Thymus (tissue), 14 donors: ENCODE data around the gene TSTD2. TPM values are rescaled to one million over a fixed set of nuclear protein-coding genes. Genes with fewer than 3 reads are reported as not detected.

Source experiments
- DNase-seq, 9 donors: peaks; one replicate each; pipeline ENCODE4 v3.0.0-alpha.2; 2013; ENCODE audit warnings: low spot score in 9 of 9, low read depth in 6 of 9, missing footprints in 1 of 9
- H3K27ac ChIP-seq, 2 donors: one replicate each; pipeline ENCODE4 v1.5.1; 2013; ENCODE audit warnings: control low read depth in 1 of 2, low read depth in 1 of 2, low read length in 1 of 2, mild to moderate bottlenecking in 1 of 2, moderate library complexity in 1 of 2
- H3K27me3 ChIP-seq, 2 donors: one replicate each; pipeline ENCODE4 v1.5.1; 2013; ENCODE audit warnings: low read length in 1 of 2; ENCODE audit not compliant: control insufficient read depth in 2 of 2, insufficient read depth in 1 of 2
- H3K36me3 ChIP-seq, 2 donors: one replicate each; pipeline ENCODE4 v1.5.1; 2013; ENCODE audit warnings: low read length in 1 of 2, mild to moderate bottlenecking in 1 of 2, moderate library complexity in 1 of 2; ENCODE audit not compliant: control insufficient read depth in 2 of 2, insufficient read depth in 2 of 2
- H3K4me1 ChIP-seq, 2 donors: one replicate each; pipeline ENCODE4 v1.5.1; 2013; ENCODE audit warnings: low read length in 2 of 2; ENCODE audit not compliant: control insufficient read depth in 2 of 2, insufficient read depth in 2 of 2
- H3K4me3 ChIP-seq, 2 donors: one replicate each; pipeline ENCODE4 v1.5.1; 2013; ENCODE audit warnings: low read length in 2 of 2, control low read depth in 1 of 2, mild to moderate bottlenecking in 1 of 2
- H3K9me3 ChIP-seq, 2 donors: one replicate each; pipeline ENCODE4 v1.5.1; 2013; ENCODE audit warnings: low read length in 1 of 2, mild to moderate bottlenecking in 1 of 2; ENCODE audit not compliant: control insufficient read depth in 2 of 2, insufficient read depth in 1 of 2
- WGBS: extraction: QIAGEN DNeasy Blood & Tissue Kit; methylation state at CpG from one replicate; pipeline ENCODE4 v1.1.7; 2013; 5-methylcytosine and 5-hydroxymethylcytosine counted together
- long read RNA-seq, 10 donors: transcript quantifications; one replicate each; lab custom pipeline, GENCODE V29; 2026
- polyA plus RNA-seq: library from polyadenylated mRNA; stranded (reverse); fragments of 200-250 nt; gene quantifications from one replicate; pipeline ENCODE4 v1.2.3, GENCODE V29; 2013
- total RNA-seq: library from RNA; stranded (reverse); fragments of 120-200 nt; gene quantifications from one replicate; pipeline ENCODE4 v1.2.4, GENCODE V29; 2013
- donor health status: healthy.

TSTD2 gene
- total RNA-seq: 16.0 TPM
- 19.6 TPM for polyA plus RNA-seq
- long read RNA-seq, donor 1, partial matches to known transcripts: 0 of 2 reads
- long read RNA-seq, donor 1, other reads (novel, unspliced or antisense): 0 of 2 reads
- long read RNA-seq, donor 2: 0 reads
- long read RNA-seq, donor 3, full-length matches to known transcripts: 21 of 21 reads
- long read RNA-seq, donor 3, partial matches to known transcripts: 0 of 21 reads
- long read RNA-seq, donor 3, other reads (novel, unspliced or antisense): 0 of 21 reads
- long read RNA-seq, donor 4, full-length matches to known transcripts: 10 of 10 reads
- long read RNA-seq, donor 4, partial matches to known transcripts: 0 of 10 reads
- long read RNA-seq, donor 4, other reads (novel, unspliced or antisense): 0 of 10 reads
- long read RNA-seq, donor 5, full-length matches to known transcripts: 32 of 32 reads
- long read RNA-seq, donor 5, partial matches to known transcripts: 0 of 32 reads
- long read RNA-seq, donor 5, other reads (novel, unspliced or antisense): 0 of 32 reads
- long read RNA-seq, donor 6, full-length matches to known transcripts: 10 of 10 reads
- long read RNA-seq, donor 6, partial matches to known transcripts: 0 of 10 reads
- long read RNA-seq, donor 6, other reads (novel, unspliced or antisense): 0 of 10 reads
- long read RNA-seq, donor 7, full-length matches to known transcripts: 17 of 17 reads
- long read RNA-seq, donor 7, partial matches to known transcripts: 0 of 17 reads
- long read RNA-seq, donor 7, other reads (novel, unspliced or antisense): 0 of 17 reads
- long read RNA-seq, donor 8, full-length matches to known transcripts: 7 of 7 reads
- long read RNA-seq, donor 8, partial matches to known transcripts: 0 of 7 reads
- long read RNA-seq, donor 8, other reads (novel, unspliced or antisense): 0 of 7 reads
- long read RNA-seq, donor 9, transcript TSTD2-205 (1 exons, 3,076 nt): major isoform, 14 of 14 reads
- long read RNA-seq, donor 9, partial matches to known transcripts: 0 of 14 reads
- long read RNA-seq, donor 9, other reads (novel, unspliced or antisense): 0 of 14 reads
- long read RNA-seq, donor 10, full-length matches to known transcripts: 10 of 10 reads
- long read RNA-seq, donor 10, partial matches to known transcripts: 0 of 10 reads
- long read RNA-seq, donor 10, other reads (novel, unspliced or antisense): 0 of 10 reads

- H3K27ac ChIP-seq: peak within 1 kb of the TSS; percentile 94 to 99
- DNase-seq: peak; percentile 93 to 99 (median 96)
- H3K27me3 ChIP-seq: no peaks in the 10 kb centered on the region
- no peaks in the 10 kb centered on the region for H3K9me3 ChIP-seq
- peak within 1 kb of the TSS; percentile 81 to 96 for H3K4me3 ChIP-seq
- H3K4me1 ChIP-seq: peaks cover 16 to 25% of the 10 kb centered on the region in 2 donors
- under 1% methylated on average over 83 of the region's 83 CpGs for WGBS
- H3K36me3 ChIP-seq: peaks cover 0 to 3% of the 10 kb centered on the region in 2 donors
Measured at GRCh38 chr9:97632985-97633858, at the start of gene TSTD2, which contains the start of gene NCBP1. Gene TSTD2 (minus strand): TSS chr9:97633368. CDS start chr9:97627562, 5,806 bp downstream. Gene NCBP1 (plus strand): TSS chr9:97633821. CDS start chr9:97633882, 61 bp downstream.

GRCh38 chr9:97682242-97682641 lies 49.1 kb upstream of the TSTD2 start:
- Histone ChIP-seq H3K4me3 (no peak overlapping the region), H3K4me1 (no peaks in the 10 kb centered on the region), H3K36me3 (peaks cover 23 to 45% of the 10 kb centered on the region in 2 donors), H3K27me3 (no peaks in the 10 kb centered on the region), H3K9me3 (no peaks in the 10 kb centered on the region), H3K27ac (no peak overlapping the region)
- DNase-seq: no peak
- 99% methylated on average over 1 of the region's 1 CpG for WGBS

- no peak for DNase-seq
- no peak overlapping the region for H3K4me3 ChIP-seq
- H3K27me3 ChIP-seq: no peaks in the 10 kb centered on the region
- no peaks in the 10 kb centered on the region for H3K4me1 ChIP-seq
- H3K9me3 ChIP-seq: no peaks in the 10 kb centered on the region
- H3K36me3 ChIP-seq: peaks cover 49 to 74% of the 10 kb centered on the region in 2 donors
- H3K27ac ChIP-seq: no peak overlapping the region
- WGBS: 95% methylated on average over 3 of the region's 3 CpGs
Measured at GRCh38 chr9:97675655-97676054, 42.5 kb upstream of the TSTD2 start.

- Histone ChIP-seq H3K36me3 (peaks cover 51 to 89% of the 10 kb centered on the region in 2 donors), H3K9me3 (no peaks in the 10 kb centered on the region), H3K27ac (no peak overlapping the region), H3K4me1 (no peaks in the 10 kb centered on the region), H3K4me3 (no peak overlapping the region), H3K27me3 (no peaks in the 10 kb centered on the region)
- 98% methylated on average over 3 of the region's 3 CpGs for WGBS
- no peak for DNase-seq
Measured at GRCh38 chr9:97673922-97674321, 40.8 kb upstream of the TSTD2 start.

- 98% methylated on average over 3 of the region's 3 CpGs for WGBS
Measured at GRCh38 chr9:97672403-97672802, 39.2 kb upstream of the TSTD2 start.

GRCh38 chr9:97670586-97670985 lies 37.4 kb upstream of the TSTD2 start:
- no peaks in the 10 kb centered on the region for H3K4me1 ChIP-seq
- no peak overlapping the region for H3K27ac ChIP-seq
- WGBS: 98% methylated on average over 3 of the region's 3 CpGs
- no peaks in the 10 kb centered on the region for H3K9me3 ChIP-seq
- DNase-seq: no peak
- H3K4me3 ChIP-seq: no peak overlapping the region
- H3K36me3 ChIP-seq: peaks cover 54 to 91% of the 10 kb centered on the region in 2 donors
- no peaks in the 10 kb centered on the region for H3K27me3 ChIP-seq

More at GRCh38 chr9:97672403-97672802, 39.2 kb upstream of the TSTD2 start:
- H3K4me3 ChIP-seq: no peak overlapping the region
- DNase-seq: no peak
- H3K27me3 ChIP-seq: no peaks in the 10 kb centered on the region
- no peaks in the 10 kb centered on the region for H3K4me1 ChIP-seq
- no peaks in the 10 kb centered on the region for H3K9me3 ChIP-seq
- H3K27ac ChIP-seq: no peak overlapping the region
- H3K36me3 ChIP-seq: peaks cover 54 to 93% of the 10 kb centered on the region in 2 donors

GRCh38 chr9:97668485-97668884 lies 35.3 kb upstream of the TSTD2 start:
- Histone ChIP-seq H3K4me3 (no peak overlapping the region), H3K4me1 (no peaks in the 10 kb centered on the region), H3K27me3 (no peaks in the 10 kb centered on the region), H3K27ac (no peak overlapping the region), H3K9me3 (no peaks in the 10 kb centered on the region), H3K36me3 (peaks cover 55 to 91% of the 10 kb centered on the region in 2 donors)
- DNase-seq: no peak
- WGBS: 98% methylated on average over 3 of the region's 3 CpGs
